MM.1S (cell line): Measurements from ENCODE around the gene COMMD4.
"Not testable (repeated sequence)": the region's sequence is repeated elsewhere in the genome, so short reads cannot be mapped to it uniquely, and the experiment has no call there.

ENCODE experiments used
- DNase-seq: peaks from one replicate; pipeline ENCODE4 v3.0.0-alpha.2; 2015
- H2AFZ ChIP-seq: fragments of 300-600 bp; sonication (generic); 2 replicates; pipeline ENCODE4 v1.6.0; 2016; ENCODE audit warnings: antibody characterized with exemption, low read length
- H3F3A ChIP-seq: fragments of 300-600 bp; sonication (generic); 2 replicates; pipeline ENCODE4 v1.6.1; 2016; ENCODE audit warnings: mild to moderate bottlenecking, antibody characterized with exemption, low read length, moderate library complexity, mixed read lengths; ENCODE audit not compliant: insufficient read depth
- H3K27ac ChIP-seq: fragments of 300-600 bp; sonication (generic); 2 replicates; pipeline ENCODE4 v1.5.1; 2016; ENCODE audit warnings: mild to moderate bottlenecking, low read length
- H3K27me3 ChIP-seq: fragments of 300-600 bp; sonication (generic); replicated peaks from 2 replicates; pipeline ENCODE4 v1.6.0; 2016; ENCODE audit warnings: low read length; ENCODE audit not compliant: insufficient read depth
- H3K36me3 ChIP-seq: fragments of 300-600 bp; sonication (generic); replicated peaks from 2 replicates; pipeline ENCODE4 v1.6.1; 2016; ENCODE audit warnings: mild to moderate bottlenecking, low read length, mixed read lengths; ENCODE audit not compliant: insufficient read depth
- H3K4me1 ChIP-seq: fragments of 300-600 bp; sonication (generic); 2 replicates; pipeline ENCODE4 v1.6.1; 2016; ENCODE audit warnings: low read length, mixed read lengths
- H3K4me2 ChIP-seq: fragments of 300-600 bp; sonication (generic); 2 replicates; pipeline ENCODE4 v1.6.0; 2016; ENCODE audit warnings: low read depth, low read length
- H3K4me3 ChIP-seq: fragments of 300-600 bp; sonication (generic); 2 replicates; pipeline ENCODE4 v1.5.1; 2016; ENCODE audit warnings: low read length, mixed read lengths
- H3K79me2 ChIP-seq: fragments of 300-600 bp; sonication (generic); 2 replicates; pipeline ENCODE4 v1.6.1; 2016; ENCODE audit warnings: mixed run types, low read length, mixed read lengths
- H3K9ac ChIP-seq: fragments of 300-600 bp; sonication (generic); 2 replicates; pipeline ENCODE4 v1.6.1; 2016; ENCODE audit warnings: low read length, mixed read lengths
- H3K9me2 ChIP-seq: fragments of 300-600 bp; sonication (generic); replicated peaks from 2 replicates; pipeline ENCODE4 v1.6.1; 2016; ENCODE audit warnings: mild to moderate bottlenecking, low read length, mixed read lengths; ENCODE audit not compliant: insufficient read depth
- H3K9me3 ChIP-seq: fragments of 300-600 bp; sonication (generic); replicated peaks from 2 replicates; pipeline ENCODE4 v1.6.1; 2016; ENCODE audit warnings: mild to moderate bottlenecking, low read length, mixed read lengths; ENCODE audit not compliant: insufficient read depth
- H4K20me1 ChIP-seq: fragments of 300-600 bp; sonication (generic); 2 replicates; pipeline ENCODE4 v1.6.1; 2016; ENCODE audit warnings: mild to moderate bottlenecking, low read length, moderate library complexity, mixed read lengths; ENCODE audit not compliant: insufficient read depth
- CTCF ChIP-seq: fragments of 300-600 bp; sonication (generic); IDR thresholded peaks from 2 replicates; pipeline ENCODE4 v1.5.1; 2016; ENCODE audit warnings: antibody characterized with exemption, low read length, mixed read lengths
- EZH2 ChIP-seq: fragments of 300-600 bp; sonication (generic); optimal IDR thresholded peaks from 2 replicates; pipeline ENCODE3; 2017; ENCODE audit warnings: low read depth, mild to moderate bottlenecking, antibody characterized with exemption, low read length, mixed read lengths
- EZH2phosphoT487 ChIP-seq: fragments of 300-600 bp; sonication (generic); IDR thresholded peaks from 2 replicates; pipeline ENCODE4 v1.6.1; 2018; ENCODE audit warnings: antibody characterized with exemption, low read length

COMMD4 gene

GRCh38 chr15:75309711-75310110 is 26.2 kb upstream of the COMMD4 start:
- H3K79me2 ChIP-seq = no peaks in the 10 kb centered on the region
- H3K9me2 ChIP-seq = no peaks in the 10 kb centered on the region
- H3K4me2 ChIP-seq = no peak overlapping the region
- no peaks in the 10 kb centered on the region for H3K9me3 ChIP-seq
- no peak for DNase-seq
- no peaks in the 10 kb centered on the region for H3K27me3 ChIP-seq
- H3K4me1 ChIP-seq = 0 out of 2 replicates have a peak, but pooled peaks cover 4% of the 10 kb centered on the region
- H3F3A ChIP-seq = no peaks in the 10 kb centered on the region
- H4K20me1 ChIP-seq = no peaks in the 10 kb centered on the region
- no peak overlapping the region for H2AFZ ChIP-seq
- H3K4me3 ChIP-seq = no peak overlapping the region
- H3K36me3 ChIP-seq = no peaks in the 10 kb centered on the region
- no peak overlapping the region for H3K9ac ChIP-seq
- TF ChIP-seq EZH2 = no peak
- no peak overlapping the region for H3K27ac ChIP-seq

GRCh38 chr15:75312548-75312947 is 23.3 kb upstream of the COMMD4 start:
- H2AFZ ChIP-seq, H3K79me2 ChIP-seq, H3K27me3 ChIP-seq, H4K20me1 ChIP-seq, H3F3A ChIP-seq, H3K27ac ChIP-seq, H3K9me3 ChIP-seq, H3K4me3 ChIP-seq, H3K9me2 ChIP-seq, H3K36me3 ChIP-seq, H3K4me2 ChIP-seq, DNase-seq, H3K9ac ChIP-seq, H3K4me1 ChIP-seq: not testable (repeated sequence)

- Histone ChIP-seq H3K9me2 (no peaks in the 10 kb centered on the region), H3K27me3 (no peaks in the 10 kb centered on the region), H3K27ac (no peak overlapping the region), H3K4me3 (no peak overlapping the region), H3K4me1 (no peaks in the 10 kb centered on the region), H4K20me1 (no peaks in the 10 kb centered on the region), H3K9ac (no peak overlapping the region), H3K9me3 (no peaks in the 10 kb centered on the region), H3K79me2 (no peaks in the 10 kb centered on the region), H2AFZ (no peak overlapping the region), H3K4me2 (no peak overlapping the region), H3F3A (no peaks in the 10 kb centered on the region), H3K36me3 (no peaks in the 10 kb centered on the region)
- TF ChIP-seq EZH2 = no peak
- no peak for TF ChIP-seq EZH2phosphoT487
- no peak for TF ChIP-seq CTCF
- no peak for DNase-seq
Observed at GRCh38 chr15:75313116-75313845, 22.6 kb upstream of the COMMD4 start.

- no peaks in the 10 kb centered on the region for H3K79me2 ChIP-seq
- no peak for DNase-seq
- no peaks in the 10 kb centered on the region for H3K27me3 ChIP-seq
- H3K4me1 ChIP-seq = no peaks in the 10 kb centered on the region
- H3K9me2 ChIP-seq = no peaks in the 10 kb centered on the region
- no peak overlapping the region for H3K4me2 ChIP-seq
- H3K9ac ChIP-seq = no peak overlapping the region
- no peaks in the 10 kb centered on the region for H3K36me3 ChIP-seq
- no peak overlapping the region for H2AFZ ChIP-seq
- H4K20me1 ChIP-seq = no peaks in the 10 kb centered on the region
- TF ChIP-seq EZH2phosphoT487 = no peak
- no peak for TF ChIP-seq EZH2
- TF ChIP-seq CTCF = no peak
- no peak overlapping the region for H3K27ac ChIP-seq
- no peaks in the 10 kb centered on the region for H3F3A ChIP-seq
- H3K4me3 ChIP-seq = no peak overlapping the region
- H3K9me3 ChIP-seq = no peaks in the 10 kb centered on the region
Observed at GRCh38 chr15:75314552-75315290, 21.1 kb upstream of the COMMD4 start.

- H3F3A ChIP-seq, H4K20me1 ChIP-seq, H3K4me2 ChIP-seq, H3K4me1 ChIP-seq, H3K27me3 ChIP-seq, H3K36me3 ChIP-seq, H2AFZ ChIP-seq, H3K27ac ChIP-seq, DNase-seq, H3K9me2 ChIP-seq, H3K9me3 ChIP-seq, H3K9ac ChIP-seq, H3K4me3 ChIP-seq, H3K79me2 ChIP-seq: not testable (repeated sequence)
Observed at GRCh38 chr15:75319231-75319897, 16.5 kb upstream of the COMMD4 start.
